ENCODE data around the gene LRFN4.

- TF ChIP-seq CTCF (conservative IDR thresholded peaks at IDR 0.05 in 1 of 2, IDR thresholded peaks at IDR 0.05 in 1 of 2; ENCODE audit: extremely low read depth in 1 of 2, insufficient read depth in 1 of 2, low read depth in 1 of 2, low read length in 2 of 2) = no peak
- no peak for TF ChIP-seq EZH2 (IDR thresholded peaks at IDR 0.05; ENCODE audit: borderline replicate concordance, low read length)
These were observed 47.2 kb downstream of the LRFN4 start for GRCh38 chr11:66904055-66904454.

Data from mammary epithelial cell (primary cell).